HG03460 (cell line): ENCODE measurements around the gene SVIL.
"Not testable (repeated sequence)": the region's sequence is repeated elsewhere in the genome, so short reads cannot be mapped to it uniquely, and the experiment has no call there.

Experiments used
- ATAC-seq: cut with Tn5 transposase; IDR thresholded peaks from one replicate; pipeline ENCODE4 v1.9.1; 2021; ENCODE audit not compliant: unreplicated experiment

SVIL gene

DNA sequence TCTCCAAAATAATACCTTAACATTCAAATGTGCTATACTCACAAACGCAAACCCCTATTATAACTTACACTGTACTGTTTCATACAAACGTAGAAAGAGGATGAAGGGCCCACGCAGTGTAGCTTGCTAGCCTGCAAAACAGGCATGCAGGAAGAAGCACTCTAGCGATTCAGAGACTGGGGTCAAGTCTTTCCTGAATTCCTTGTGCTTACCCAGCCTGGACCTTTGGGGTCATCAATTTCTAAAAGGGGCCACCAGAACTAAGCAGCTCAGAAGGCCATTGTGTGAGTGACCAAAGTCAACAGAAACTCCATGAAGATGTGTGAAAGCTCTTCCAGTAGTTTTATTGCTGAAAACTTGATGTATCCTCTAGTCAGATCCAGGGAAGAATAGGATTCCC is 111.9 kb downstream of the SVIL start:
- ATAC-seq = no peak

DNA sequence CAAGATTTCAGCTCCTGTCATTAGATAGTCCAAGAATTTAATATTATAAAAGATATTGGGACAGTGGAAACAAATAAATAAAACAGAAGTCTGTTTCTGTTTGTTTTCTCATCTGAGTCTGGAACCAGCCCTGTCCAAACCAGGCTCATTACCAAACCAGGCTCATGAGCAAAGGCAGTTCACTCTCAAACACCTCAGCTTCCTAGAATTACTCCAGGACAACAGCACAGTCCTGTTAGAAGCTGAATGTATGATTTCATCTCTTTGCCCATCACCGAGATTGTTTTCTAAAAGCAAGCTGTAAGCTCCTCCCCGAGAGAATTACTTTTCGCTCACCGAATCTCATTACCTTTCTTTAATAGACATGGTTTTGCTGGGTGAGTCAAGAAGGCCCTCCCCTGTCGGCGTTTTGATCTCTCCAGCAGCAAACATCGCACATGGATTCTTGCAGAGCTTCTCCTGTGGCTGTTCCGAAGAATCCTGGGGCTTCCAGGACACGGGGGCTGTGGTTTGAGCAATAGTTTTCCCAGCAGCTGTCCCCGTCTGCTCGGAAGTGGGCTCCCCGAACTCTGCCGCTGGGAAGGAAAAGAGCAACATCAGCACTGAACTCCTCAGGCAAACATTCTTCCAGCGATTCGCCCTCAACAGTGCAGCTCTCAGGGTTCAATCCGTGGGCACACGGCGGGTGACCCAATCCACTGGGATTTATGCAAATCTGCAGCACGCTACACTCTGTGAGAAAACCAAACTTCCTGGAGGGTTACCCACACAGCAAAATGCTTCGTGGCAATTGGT is 112.5 kb downstream of the SVIL start:
- ATAC-seq = no peak

- ATAC-seq = no peak
These were observed 115.1 kb downstream of the SVIL start for GRCh38 chr10:29519659-29520058.

GRCh38 chr10:29517352-29517923 is 117.3 kb downstream of the SVIL start:
- ATAC-seq = no peak

DNA sequence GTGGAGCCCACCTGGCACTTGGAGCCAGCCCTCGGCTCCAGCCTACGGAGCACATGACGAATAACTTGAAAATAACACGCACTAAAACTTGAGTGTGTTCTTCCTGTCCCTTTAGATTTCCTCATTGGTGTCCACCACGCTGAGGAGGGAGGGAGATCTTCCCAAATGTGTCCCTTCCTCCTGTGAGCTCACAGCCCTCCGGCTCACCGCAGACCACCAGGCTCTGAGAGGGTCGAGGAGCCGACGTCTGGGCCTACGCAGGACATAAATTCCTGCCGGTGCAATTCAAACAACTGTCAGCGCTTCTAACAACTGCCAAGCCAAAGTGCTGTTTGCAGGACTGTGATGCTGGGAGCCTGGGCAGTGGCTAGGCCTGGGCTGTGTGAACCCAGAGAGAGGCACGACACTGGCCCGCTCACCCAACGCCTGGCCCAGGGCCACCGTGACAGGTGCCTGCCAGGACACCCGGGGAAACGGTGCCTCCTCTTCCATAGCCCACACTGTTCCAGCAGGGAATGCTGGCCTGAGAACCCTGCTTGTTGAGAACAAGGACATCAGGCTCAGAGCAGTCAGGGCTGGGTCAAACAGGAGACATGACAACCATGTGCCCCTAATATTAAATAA is 118.3 kb downstream of the SVIL start:
- not testable (repeated sequence) for ATAC-seq

- ATAC-seq = not testable (repeated sequence)
These were observed 118.9 kb downstream of the SVIL start for GRCh38 chr10:29515879-29516278.

DNA sequence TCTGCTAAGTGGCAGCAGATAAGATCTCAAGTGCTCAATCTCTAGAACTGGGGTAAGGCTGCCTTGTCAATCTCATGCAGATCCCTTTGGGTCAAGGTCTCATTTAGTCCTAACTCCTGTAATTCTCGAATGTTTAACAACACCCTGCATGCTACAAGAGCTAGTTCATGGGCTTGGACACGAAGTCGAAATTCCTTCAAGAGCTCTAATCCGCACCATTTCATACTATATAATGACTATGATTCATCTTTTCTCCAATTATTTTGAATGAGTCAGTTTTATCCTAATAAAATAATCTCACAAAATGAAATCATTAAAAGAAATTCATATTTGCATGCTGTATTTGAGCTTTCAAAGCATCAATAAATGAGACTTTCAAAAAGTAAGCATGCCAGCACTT is 119.7 kb downstream of the SVIL start:
- not testable (repeated sequence) for ATAC-seq

GRCh38 chr10:29514306-29514705 is 120.5 kb downstream of the SVIL start:
- ATAC-seq = no peak

DNA sequence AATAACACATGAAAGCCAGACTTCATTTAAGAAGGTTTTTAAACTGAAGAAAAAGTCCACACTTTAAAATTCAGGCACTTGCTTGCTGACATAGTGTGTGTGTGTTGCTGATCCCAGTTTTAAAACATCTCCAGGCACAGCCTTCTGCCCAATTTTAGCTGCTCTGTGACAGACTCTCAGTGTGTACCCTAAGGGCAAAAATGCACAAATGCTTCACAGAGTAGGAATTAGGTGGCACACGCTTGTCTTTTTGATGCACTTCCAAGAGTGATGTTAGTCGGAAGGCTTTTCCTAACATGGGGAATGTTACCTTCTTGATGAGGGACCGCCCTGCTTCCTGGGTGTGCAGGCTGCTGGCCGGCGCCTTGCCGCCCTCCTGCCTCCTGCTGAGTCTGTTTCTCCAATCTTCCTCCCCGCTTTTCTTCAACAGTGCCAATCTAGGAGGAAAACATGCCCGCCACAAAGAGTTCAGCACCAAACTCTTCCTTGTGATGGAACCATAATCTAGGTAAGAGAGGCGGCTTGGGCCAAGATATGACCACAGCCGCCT is 122.3 kb downstream of the SVIL start:
- ATAC-seq = no peak

DNA sequence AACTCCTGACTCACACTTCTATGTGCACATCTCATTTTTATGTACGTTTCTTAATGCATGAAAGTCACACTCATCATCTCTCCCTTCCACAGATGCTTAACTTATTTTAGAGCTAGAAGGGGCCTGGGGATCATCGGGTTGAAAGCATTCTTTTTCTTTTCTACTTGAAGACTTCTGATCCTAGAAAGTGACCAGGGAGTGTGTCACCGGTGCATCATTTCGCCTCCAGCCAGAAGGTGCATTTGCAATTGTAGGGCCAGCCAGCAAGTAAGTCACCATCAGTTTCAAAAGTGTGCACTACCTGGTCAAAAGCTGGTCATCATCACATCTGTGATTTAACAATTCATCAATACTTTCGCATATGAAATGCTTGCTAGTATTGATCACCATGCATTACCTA is 123.0 kb downstream of the SVIL start:
- ATAC-seq = not testable (repeated sequence)

DNA sequence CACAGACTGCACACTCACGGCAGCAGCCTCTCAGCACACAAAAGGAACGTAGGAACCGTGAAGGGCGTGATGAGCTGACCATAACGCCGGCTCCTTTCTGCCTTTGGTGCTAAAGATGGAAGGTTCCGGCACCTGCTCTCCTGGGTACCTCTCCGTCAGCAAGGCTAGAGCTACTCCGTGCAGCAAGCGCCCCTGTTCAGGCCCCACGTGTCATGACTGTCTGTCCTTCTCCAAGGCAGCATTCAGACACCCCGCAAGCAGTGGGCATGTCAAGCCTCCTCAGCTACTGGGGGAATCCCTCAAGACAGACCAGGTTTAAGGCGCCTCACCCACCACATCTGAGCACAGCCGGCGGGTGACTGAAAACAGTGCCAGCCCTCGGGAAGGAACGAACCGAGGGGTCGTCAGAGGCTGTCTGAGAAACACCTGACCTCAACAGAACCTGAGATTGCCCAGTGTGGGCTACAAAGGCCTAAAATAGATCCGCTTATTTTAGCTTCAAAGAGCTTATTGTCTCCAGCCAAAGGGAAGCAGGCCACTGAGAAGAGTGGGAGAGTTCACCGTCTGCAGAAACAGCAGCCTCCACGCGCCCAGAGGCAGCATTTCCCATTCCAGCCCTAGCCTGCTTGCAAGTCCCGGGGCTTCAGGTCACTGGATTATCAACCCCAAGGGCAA is 124.2 kb downstream of the SVIL start:
- not testable (repeated sequence) for ATAC-seq

- no peak for ATAC-seq
These were observed 126.1 kb downstream of the SVIL start for GRCh38 chr10:29508554-29509244.

DNA sequence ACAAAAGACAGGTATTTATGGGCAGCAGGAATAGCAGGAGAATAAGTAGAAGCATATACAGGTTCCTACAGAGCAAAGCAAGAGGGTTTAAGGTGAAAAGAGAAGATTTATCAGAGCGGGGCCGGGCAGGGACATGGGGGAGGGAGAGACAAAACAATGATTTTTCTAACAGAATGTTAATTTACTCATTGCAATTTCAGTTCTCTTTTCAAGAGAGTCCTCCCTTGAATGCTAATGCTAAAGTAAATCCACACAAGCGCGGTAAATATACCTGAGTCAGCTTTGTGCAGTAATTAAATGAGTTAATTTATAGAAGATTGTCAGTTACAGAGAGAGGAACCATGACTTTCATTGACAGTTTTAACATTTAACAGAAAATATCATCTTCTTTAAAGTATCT is 127.0 kb downstream of the SVIL start:
- not testable (repeated sequence) for ATAC-seq

GRCh38 chr10:29506324-29506921 is 128.3 kb downstream of the SVIL start:
- ATAC-seq = not testable (repeated sequence)

GRCh38 chr10:29502351-29502750 is 132.4 kb downstream of the SVIL start:
- no peak for ATAC-seq

GRCh38 chr10:29501692-29502091 is 133.1 kb downstream of the SVIL start:
- no peak for ATAC-seq

DNA sequence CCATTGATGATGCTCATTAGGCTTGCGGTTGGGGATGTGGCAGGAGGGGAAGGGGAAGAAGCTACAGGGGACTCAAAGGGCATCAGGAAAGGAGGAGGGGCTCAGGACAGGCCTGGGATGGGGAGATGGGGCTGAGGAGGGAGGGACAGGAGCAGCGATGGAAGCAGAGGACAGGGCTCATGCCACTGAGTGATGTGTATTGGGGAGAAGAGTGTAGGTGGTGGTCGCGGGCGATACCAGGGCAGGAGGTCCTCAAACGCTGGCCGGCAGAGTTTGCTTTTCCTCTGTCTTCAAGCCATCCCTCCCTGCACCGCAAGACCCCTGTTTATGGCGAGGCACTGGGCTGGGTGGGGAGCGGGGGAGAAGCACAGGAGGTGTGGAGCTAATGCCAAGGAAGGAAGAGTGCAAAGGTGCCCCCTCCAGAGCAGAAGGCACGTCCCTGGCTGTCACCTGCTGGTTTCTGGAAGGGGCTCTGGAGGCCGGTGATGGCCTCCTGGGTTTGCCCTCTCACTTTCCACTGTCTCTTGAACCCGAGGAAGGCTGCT is 134.7 kb downstream of the SVIL start:
- no peak for ATAC-seq

GRCh38 chr10:29496341-29497162 is 138.2 kb downstream of the SVIL start:
- no peak for ATAC-seq

DNA sequence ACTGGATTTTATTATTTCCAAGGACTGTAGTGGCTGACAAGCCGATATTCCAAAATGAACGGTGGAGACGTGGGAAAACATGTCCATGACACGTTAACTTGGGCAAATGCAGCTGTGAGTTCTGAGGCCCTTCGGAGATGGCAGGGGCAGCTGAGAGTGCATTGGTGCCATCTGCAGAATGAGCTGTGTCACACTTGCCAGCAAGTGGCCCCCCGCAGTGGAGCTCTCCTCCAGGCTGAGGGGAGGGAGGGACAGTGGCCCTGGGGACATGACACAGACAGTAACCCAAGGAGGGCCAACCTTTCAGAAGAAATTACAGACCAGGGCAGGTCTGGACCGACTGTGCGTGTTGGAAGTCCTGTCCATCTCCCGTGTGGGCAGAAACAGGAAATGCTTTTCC is 139.4 kb downstream of the SVIL start:
- no peak for ATAC-seq
